Kidney epithelial cell (primary cell): ENCODE data around the gene MRPL40. TPM values are rescaled to one million over a fixed set of nuclear protein-coding genes. Genes with fewer than 3 reads are reported as not detected.
"Not testable (repeated sequence)": the region's sequence is repeated elsewhere in the genome, so short reads cannot be mapped to it uniquely, and the experiment has no call there.

ENCODE experiments used
- DNase-seq: peaks from one replicate; pipeline ENCODE4 v3.0.0-alpha.2; 2010; ENCODE audit warnings: low read depth
- H3K27me3 ChIP-seq: 2 replicates; pipeline ENCODE4 v1.6.0; 2011; ENCODE audit warnings: low read length; ENCODE audit not compliant: control insufficient read depth, insufficient read depth
- H3K36me3 ChIP-seq: 2 replicates; pipeline ENCODE4 v1.5.1; 2011; ENCODE audit warnings: low read length; ENCODE audit not compliant: control insufficient read depth, insufficient read depth
- H3K4me3 ChIP-seq: 2 replicates; pipeline ENCODE4 v1.5.1; 2011; ENCODE audit warnings: low read depth, mild to moderate bottlenecking, control low read depth, low read length
- CTCF ChIP-seq: IDR thresholded peaks from 2 replicates; pipeline ENCODE4 v1.5.1; 2011; ENCODE audit warnings: mild to moderate bottlenecking, moderate library complexity, low read length, control low read depth, inconsistent platforms; ENCODE audit not compliant: insufficient read depth, poor library complexity, severe bottlenecking
- total RNA-seq: library from RNA; depleted of rRNA; stranded (reverse); fragments of >200 nt; gene quantifications from 2 replicates; pipeline ENCODE4 v1.2.3, GENCODE V29; 2015

MRPL40 gene
- total RNA-seq, 1 donor from 2014 or later, result 47.2 TPM

GRCh38 chr22:19440411-19441195 is 8.3 kb downstream of the MRPL40 start:
- Histone ChIP-seq H3K4me3 (no peak overlapping the region), H3K27me3 (no peaks in the 10 kb centered on the region), H3K36me3 (peaks cover 2% of the 10 kb centered on the region)
- TF ChIP-seq CTCF, result no peak
- DNase-seq, result no peak

GRCh38 chr22:19442166-19442565 is 9.8 kb downstream of the MRPL40 start:
- Histone ChIP-seq H3K27me3 (no peaks in the 10 kb centered on the region), H3K36me3 (peaks cover 2% of the 10 kb centered on the region), H3K4me3 (no peak overlapping the region)
- no peak for DNase-seq
- TF ChIP-seq CTCF, result no peak

- no peak for DNase-seq
- Histone ChIP-seq H3K36me3 (peaks cover 2% of the 10 kb centered on the region), H3K4me3 (no peak overlapping the region), H3K27me3 (no peaks in the 10 kb centered on the region)
- TF ChIP-seq CTCF, result no peak
These were observed 11.3 kb downstream of the MRPL40 start for GRCh38 chr22:19443544-19444211.

DNA sequence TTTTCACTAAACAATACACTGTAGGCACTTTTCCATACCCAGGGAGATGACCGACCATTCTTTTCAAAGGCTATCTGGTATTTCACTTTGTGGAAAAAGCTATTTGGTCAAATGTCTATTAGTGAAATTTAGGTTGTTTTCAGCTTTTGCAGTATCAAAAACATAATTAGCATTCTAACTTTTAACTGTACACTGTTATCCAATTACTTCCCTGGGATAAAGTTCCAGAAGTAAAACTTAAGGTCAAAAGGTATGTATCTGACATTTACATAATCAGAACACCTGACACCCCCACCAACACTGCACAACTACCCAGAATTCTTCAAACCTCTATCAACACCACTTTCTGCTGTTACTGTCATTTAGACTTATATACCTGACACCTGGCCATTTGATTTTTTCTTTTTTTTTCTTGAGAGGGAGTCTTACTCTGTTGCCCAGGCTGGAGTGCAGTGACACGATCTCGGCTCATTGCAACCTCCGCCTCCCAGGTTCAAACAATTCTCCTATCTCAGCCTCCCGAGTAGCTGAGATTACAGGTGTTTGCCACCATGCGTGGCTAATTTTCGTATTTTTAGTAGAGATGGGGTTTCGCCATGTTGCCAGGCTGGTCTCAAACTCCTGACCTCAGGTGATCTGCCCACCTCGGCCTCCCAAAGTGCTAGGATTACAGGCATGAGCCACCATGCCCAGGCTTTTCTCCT is 13.1 kb downstream of the MRPL40 start:
- not testable (repeated sequence) for DNase-seq, H3K36me3 ChIP-seq, H3K27me3 ChIP-seq, H3K4me3 ChIP-seq

DNA sequence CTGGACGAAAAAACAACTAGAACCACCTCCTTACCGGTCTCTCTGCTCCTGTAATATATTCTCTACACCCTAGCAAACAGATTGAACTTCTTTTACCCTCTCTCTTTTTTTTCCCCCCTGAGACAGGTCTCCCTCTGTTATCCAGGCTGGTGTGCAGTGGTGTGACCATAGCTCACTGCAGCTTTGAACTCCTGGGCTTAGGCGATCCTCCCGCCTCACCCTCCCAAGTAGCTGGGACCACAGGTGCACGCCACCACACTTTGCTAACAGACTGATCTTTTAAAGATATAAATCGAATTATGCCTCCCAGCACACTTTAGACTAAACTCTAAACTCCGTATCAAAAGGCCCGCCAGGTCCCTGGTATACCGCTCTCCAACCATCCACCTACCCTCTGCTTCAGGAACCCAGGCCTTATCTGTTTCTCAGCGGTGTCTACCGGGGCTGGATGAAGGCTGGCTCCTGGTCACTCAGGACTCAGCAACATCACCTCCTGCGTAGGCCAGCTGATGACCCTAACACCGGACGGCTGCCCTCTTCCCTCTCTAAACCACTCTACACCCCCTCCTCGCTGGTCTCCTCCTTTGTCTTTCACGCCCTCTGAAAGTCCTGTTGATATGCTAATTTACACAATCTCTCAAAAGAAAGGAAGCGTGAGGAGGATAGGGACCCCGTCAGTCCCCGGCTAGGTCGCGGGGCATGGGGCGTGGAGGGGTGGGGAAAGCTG is 14.4 kb downstream of the MRPL40 start:
- no peak for DNase-seq
- peak overlapping the region; percentile 67 for H3K4me3 ChIP-seq
- no peaks in the 10 kb centered on the region for H3K27me3 ChIP-seq
- TF ChIP-seq CTCF, result no peak
- H3K36me3 ChIP-seq, result peaks cover 2% of the 10 kb centered on the region
